H1 (cell line): ENCODE measurements around the gene BRIX1.

Experiments used
- CTCF ChIP-seq, 3 experiments: IDR thresholded peaks; 1 replicate in 2 of 3; 2 replicates in 1 of 3; pipeline versions ENCODE4 v1.5.1 to v1.6.1; 2011; ENCODE audit warnings: low read length in 3 of 3, mild to moderate bottlenecking in 3 of 3, inconsistent platforms in 2 of 3, low read depth in 1 of 3, moderate library complexity in 1 of 3; ENCODE audit not compliant: insufficient read depth in 1 of 3; ENCODE audit errors: control extremely low read depth in 1 of 3
- RAD21 ChIP-seq, 2 experiments: IDR thresholded peaks in 1 of 2; conservative IDR thresholded peaks in 1 of 2; 2 replicates each; pipeline ENCODE4 v1.6.1; 2011; ENCODE audit warnings: low read depth in 2 of 2, low read length in 2 of 2, improper control_type of control experiment in 1 of 2, inconsistent platforms in 1 of 2, mild to moderate bottlenecking in 1 of 2, moderate library complexity in 1 of 2

GRCh38 chr5:34897646-34898045 lies 17.9 kb upstream of the BRIX1 start:
- no peak for TF ChIP-seq RAD21 (IDR thresholded peaks at IDR 0.05 in 1 of 2, conservative IDR thresholded peaks at IDR 0.05 in 1 of 2; ENCODE audit: low read depth in 2 of 2, low read length in 2 of 2)
- TF ChIP-seq CTCF (IDR thresholded peaks at IDR 0.05; ENCODE audit: control extremely low read depth in 1 of 3, insufficient read depth in 1 of 3, low read depth in 1 of 3, low read length in 3 of 3), result no peak
